Activated T-cell treated with anti-CD3 and anti-CD28 coated beads, Interleukin-2, amount 50 U/mL, for 48 hours (primary cell): ENCODE results near the gene PLEKHJ1.

Source experiments
- DNase-seq, 2 experiments: peaks; one replicate each; pipeline ENCODE4 v3.0.0-alpha.2; 2020

Gene PLEKHJ1

DNA sequence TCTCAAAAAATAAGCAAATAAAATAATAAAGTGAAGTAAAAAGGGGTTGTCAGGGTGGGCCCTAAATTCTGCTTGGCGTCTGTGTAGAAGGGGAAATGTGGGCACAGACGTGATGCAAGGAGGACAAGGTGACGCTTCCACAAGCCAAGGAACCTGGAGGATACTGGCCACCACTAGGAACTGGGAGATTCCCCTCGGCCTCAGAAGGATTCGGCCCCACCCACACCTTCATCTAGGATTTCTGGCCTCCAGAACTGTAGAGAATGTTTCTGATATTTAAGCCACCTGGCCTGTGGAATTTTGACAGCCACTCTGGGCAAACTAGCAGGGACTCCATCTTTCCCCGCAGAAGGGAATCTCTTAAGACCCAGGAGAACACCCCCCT lies 1.1 kb downstream of the PLEKHJ1 start:
- no peak for DNase-seq

DNA sequence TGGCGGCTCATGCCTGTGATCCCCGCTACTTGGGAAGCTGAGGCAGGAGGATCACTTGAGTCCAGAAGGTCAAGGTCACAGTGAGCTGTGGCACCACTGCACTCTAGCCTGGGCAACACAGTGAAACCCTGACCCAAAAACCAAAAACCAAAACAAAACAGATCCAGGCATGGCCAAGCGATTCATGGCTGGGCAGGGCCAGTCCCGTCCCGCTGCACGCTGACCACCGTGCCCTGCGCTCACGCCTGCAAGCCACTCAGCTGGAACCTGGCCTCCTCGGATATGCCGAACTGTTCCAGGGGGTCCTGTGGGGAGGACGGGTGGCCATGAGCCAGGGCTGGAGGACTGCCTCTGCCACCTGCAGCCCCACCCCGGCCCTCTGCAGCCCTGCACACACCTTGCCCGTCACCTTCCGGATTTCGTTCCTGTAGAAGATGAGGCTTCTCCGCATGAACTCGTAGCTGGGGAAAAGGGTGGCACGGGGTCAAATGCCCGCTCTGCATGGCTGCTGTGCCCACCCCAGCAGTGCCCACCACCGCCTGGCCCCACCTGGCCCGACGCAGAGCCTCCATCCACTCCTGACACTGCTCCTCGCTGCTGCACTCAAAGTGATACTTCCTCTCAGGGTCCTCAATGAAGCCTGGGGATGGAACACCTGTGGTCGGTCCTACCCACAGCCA lies 2.4 kb downstream of the PLEKHJ1 start:
- no peak for DNase-seq

DNA sequence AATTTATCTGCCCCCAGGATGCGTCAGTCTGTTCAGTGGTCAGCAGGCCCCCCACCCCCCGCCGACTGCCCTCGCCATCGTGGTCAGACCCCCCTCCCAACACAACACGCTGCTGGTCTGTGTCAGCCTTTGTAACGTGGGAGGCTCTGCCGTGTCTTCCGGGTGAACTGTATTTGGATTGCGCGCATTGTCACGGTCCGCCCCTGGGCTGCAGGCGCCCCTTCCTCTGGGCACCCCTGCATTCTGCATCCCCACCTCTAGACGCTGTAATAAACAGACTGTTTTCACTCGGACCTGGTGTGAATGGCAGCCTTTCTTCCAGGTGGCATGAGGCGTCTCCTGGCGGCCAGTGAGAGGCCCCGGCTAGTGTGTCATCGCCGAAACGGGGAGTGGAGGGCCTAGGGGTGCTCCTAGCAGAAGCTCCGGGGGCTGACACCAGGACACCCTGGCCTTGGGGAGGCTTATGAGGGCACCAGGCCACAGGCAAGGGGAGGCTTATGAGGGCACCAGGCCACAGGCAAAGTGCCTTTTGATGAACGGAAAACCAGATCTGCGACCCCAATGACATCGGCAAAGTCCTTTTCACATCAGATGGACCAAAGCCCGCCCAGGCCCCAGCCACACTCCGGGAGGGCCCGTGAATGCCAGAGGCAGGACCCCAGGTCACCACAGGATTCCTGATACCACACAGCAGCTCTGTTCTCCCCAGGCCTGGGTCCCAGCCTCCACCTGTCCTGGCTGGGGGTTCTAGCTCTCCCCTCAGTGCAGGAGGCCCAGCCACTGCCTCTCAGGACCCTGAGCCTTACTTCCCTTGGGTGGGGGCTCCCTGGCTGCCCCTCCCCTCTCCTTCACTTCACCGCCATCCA lies 3.6 kb downstream of the PLEKHJ1 start:
- DNase-seq = no peak

GRCh38 chr19:2231621-2232221 lies 4.4 kb downstream of the PLEKHJ1 start:
- peak in 1 of 2 experiments; percentile 48 for DNase-seq

- DNase-seq = no peak
Measured at GRCh38 chr19:2230807-2231533, 5.2 kb downstream of the PLEKHJ1 start.

DNA sequence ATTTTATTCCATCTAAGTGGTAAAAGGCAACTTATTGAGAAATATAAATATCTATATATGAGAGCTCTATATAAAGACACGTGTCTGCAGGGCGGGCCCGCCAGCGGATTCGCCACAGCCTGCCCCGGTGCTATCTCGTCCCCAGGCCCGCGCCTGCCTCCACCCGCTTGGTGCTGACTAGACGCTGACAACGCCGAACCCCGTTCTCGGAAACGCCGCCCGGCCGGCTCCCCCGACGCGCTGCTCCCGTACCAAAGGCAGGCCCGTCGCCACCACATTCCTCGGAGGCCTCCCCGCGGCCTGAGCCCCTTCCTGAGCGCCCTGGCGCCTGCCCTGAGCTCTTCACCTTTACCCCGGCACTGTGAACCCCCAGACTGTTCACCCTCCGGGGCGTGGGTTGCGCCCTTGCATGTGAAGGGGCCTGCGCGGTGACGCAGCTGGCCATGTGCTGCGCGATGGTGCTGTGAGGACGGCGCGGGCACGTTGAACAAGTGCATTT lies 6.0 kb downstream of the PLEKHJ1 start:
- no peak for DNase-seq

GRCh38 chr19:2229103-2230032 lies 6.8 kb downstream of the PLEKHJ1 start:
- no peak for DNase-seq

DNA sequence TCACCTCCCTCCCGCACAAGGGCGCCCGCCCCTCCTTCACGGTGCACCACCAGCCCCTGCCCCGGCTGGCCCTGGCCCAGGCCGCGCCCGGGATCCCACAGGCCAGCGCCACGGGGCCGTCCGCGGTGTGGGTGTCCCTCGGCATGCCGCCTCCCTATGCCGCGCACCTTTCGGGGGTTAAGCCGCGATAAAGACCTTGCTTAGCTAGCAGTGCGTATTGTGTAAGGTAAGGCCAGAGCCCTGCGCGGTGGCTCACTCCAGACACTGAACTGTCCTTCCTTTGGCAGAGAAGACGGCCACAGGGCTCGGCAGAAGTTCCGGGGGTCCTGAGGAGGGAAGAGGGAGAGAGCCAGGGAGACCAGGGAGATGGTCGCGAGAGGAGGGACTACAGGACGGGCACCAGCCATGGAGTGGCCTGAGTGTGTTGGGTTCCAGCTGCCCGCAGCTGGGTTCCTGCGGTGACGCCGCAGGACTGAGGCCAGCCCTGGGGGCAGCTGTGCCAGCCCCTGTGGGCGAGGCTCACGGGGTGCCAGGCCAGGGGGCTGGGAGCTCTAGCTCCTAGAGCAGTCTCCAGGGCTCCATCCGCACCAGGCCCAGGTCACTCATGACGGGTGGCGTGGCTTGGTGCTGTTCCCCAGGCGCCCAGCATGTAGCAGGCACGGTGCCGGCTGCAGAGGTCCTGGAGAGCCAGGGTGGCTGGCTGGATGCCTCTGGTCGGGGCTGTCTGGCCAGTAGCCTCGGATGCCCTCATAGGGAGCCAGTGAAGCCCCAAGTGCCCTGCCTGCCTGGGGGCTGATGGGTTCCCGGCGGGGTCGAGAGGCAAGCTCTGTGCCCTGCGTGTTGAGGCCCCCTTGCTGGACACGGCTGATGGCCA lies 7.7 kb downstream of the PLEKHJ1 start:
- no peak for DNase-seq

GRCh38 chr19:2227415-2228156 lies 8.5 kb downstream of the PLEKHJ1 start:
- no peak for DNase-seq

- DNase-seq = no peak
Measured at GRCh38 chr19:2226840-2227360, 9.2 kb downstream of the PLEKHJ1 start.

GRCh38 chr19:2226051-2226839 lies 9.9 kb downstream of the PLEKHJ1 start:
- DNase-seq = no peak

- DNase-seq = no peak
Measured at GRCh38 chr19:2225415-2226050, 10.6 kb downstream of the PLEKHJ1 start.

- no peak for DNase-seq
Measured at GRCh38 chr19:2224754-2225349, 11.3 kb downstream of the PLEKHJ1 start.

- DNase-seq = no peak
Measured at GRCh38 chr19:2223959-2224358, 12.2 kb downstream of the PLEKHJ1 start.

- DNase-seq = no peak
Measured at GRCh38 chr19:2223391-2223790, 12.7 kb downstream of the PLEKHJ1 start.

DNA sequence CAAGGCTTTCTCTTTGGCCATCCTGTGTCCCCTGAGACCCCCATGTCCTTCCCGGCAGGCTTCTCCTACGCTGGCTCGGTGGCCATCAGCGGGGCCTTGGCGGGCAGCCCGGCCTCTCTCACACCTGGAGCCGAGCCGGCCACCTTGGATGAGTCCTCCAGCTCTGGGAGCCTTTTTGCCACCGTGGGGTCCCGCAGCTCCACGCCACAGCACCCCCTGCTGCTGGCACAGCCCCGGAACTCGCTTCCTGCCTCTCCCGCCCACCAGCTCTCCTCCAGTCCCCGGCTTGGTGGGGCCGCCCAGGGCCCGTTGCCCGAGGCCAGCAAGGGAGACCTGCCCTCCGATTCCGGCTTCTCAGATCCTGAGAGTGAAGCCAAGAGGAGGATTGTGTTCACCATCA lies 14.2 kb downstream of the PLEKHJ1 start:
- no peak for DNase-seq

DNA sequence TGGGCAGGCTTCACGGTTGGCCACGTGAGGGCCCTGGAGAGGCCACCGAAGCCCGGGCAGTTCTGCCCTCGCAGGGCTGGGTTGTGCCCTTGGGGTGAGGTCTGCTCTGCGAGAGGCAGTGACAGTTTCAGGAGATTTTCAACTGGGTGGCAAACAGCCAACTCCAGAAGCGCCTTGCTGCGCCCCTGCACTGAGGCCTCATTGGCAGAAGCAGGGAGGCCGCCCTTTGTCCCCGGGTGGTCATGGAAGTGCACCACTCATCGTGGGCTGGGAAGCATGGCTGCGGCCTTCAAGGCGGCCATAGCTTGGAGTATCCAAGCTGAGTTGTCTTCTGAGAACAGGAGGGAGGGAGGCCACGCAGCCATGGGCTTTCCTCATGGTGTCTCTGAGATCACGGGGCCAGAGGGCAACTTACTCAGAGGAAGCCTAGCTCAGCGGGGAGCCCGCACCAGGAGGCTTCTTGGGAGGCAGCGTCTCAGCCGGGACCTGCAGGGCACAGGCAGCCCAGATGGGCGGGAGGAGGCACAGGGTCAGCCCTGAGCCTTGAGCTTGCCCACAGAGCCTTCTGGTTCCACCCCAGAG lies 14.8 kb downstream of the PLEKHJ1 start:
- DNase-seq = no peak

- no peak for DNase-seq
Measured at GRCh38 chr19:2219726-2220125, 16.4 kb downstream of the PLEKHJ1 start.
